ENCODE results near the gene NRCAM.
A peak's percentile ranks its signal among the peaks of the same experiment; 100 is the strongest.

Gene NRCAM

DNA sequence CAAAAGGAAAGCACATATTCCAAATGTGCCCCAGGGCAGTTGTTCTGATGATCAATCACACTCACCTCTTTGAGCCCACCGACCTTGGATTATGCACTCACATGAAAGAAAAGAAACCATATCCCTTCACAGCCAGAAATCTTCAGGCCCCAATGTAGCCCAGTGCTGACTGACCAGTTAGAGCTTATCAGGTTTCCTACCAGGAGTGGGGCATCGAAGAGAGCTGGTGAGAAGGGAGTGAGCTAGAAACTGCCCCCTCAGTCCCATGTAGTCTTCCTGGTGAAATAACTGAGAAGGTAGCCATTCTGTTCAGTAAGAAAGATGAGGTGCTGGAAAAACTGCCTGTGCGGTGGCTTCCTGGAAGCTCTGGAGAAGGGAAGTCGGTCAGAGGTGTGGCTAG, 32.2 kb downstream of the NRCAM start:
- DNase-seq (ENCODE audit: low read depth in 2 of 2), result no peak

DNA sequence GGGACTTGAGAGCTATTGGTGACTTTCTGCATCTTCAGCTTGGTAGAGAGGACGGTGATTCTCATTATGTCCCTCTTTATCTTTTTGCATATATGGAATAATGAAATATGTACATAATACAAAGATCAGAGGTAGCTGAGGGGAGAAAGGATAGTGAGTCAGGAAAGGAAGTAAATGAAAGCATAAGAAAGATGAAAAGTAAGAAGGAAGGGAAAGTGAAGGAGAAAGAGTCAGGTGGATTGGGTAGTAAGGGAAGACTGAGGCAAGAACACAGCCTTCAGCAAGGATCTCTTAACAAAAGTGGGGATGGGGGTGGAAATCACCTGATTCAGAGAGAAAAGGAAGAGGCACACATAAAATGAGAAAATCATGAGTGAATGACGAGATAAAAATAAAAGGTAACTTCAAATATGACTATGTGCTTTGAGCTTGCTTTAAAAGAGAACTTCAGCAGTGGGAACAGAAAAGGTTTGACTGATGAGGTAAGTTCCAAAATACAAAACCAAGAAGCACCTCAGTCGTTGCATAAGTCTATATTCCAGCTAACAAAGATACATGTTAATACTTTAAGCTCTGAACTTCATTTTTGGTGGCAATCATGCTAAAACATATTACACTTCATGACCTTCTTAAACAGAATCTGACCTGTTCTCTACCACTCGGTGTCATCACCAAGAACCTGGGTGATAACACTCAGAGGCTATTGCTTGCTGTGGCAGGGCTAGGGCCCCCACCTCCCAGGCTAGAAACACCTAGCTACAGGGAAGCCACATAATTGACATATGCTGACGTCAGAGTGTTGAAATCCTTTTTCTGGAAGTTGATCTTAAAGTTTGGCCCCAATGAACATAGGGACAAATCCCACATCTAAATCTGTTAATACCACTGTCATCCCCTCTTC, 32.9 kb downstream of the NRCAM start:
- DNase-seq (ENCODE audit: low read depth in 2 of 2), result no peak

DNA sequence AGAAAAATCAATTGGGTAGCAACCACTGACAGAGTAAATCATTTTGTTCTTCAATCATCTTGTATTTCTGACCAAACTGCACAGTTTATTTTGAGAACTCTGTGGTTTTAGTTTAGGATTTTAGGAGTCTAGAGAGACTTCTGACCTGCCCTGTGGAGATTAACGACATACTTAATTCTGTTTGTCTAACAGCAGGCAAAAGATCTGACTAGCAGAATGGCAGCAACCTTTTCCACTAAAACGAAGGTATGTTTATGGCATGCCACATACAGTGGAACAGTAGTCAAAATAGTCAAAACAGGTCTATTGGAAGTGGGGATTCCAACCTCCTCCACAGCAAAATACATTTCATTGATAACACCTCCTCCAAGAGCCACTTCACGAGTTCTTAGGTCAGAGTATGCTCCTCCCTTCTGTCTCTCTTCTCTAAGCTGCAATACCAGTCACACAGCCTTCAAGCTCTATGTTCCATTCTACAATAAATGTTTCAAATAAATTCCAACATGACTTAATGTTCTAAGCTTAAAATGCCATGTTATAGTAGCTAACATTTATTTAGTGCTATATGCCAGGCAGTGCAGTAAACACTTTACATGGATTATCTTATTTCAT, 34.4 kb downstream of the NRCAM start:
- DNase-seq (ENCODE audit: low read depth in 2 of 2), result no peak

DNA sequence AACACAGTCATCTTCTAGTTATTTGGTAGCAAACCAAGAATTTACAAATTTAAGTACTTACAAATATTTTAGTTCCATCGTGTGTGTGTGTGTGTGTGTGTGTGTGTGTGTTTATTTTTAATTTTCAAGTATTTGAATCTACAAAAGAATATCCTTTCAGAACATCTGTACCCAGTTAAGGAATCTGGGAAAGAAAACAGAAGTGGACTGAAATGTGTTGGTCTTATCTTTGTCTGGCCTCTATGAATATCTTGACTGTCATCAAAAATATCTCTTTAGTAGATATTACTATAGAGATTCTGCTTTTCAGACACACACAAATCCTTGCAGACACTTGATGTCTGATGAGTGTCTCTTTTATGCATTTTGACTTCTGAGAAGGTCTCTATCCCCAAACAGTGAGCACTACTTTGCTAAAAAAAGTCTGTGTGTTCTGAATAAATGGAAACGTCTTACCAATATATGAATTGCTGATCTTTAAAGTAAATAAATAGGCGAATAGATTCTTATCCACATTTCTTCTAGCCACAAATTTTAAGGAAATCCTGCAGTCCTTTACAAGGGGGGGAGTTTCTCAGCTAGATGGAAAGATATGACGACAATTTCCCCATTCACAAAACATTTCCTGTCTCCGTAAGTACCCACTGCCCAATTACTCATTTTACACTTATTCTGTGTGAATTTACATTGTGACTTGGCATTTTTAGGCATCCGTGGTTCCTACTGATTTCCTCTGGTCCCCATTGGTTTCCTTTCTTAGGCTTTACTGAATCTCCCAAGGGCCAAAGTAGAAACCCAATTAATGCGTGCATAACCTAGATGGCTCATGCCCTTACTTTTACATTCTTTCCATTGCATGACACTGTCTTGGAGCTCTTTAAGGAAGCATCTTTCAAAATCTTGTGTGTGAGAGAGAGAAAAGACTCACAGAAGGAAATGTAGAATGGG, 36.0 kb downstream of the NRCAM start:
- no peak for DNase-seq (ENCODE audit: low read depth in 2 of 2)

DNA sequence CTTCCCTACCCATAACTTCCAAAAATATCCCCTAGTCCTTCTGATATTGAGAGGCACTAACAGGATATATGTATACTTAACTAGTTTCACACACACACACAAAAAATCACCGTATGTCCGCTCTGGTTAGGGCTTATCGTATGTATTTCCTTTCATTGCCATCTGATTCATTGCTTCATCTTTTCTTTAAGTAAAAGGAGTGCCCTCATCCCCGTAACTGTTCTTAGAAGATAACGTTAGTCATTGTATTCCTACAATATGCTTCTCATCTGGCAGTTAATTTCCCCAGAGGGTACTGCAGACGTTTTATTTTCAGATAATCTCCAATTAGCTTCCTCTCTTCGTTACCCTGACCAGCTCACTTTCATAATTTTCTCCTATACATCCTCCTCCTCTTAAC, 37.3 kb downstream of the NRCAM start:
- DNase-seq (ENCODE audit: low read depth in 2 of 2), result no peak

DNA sequence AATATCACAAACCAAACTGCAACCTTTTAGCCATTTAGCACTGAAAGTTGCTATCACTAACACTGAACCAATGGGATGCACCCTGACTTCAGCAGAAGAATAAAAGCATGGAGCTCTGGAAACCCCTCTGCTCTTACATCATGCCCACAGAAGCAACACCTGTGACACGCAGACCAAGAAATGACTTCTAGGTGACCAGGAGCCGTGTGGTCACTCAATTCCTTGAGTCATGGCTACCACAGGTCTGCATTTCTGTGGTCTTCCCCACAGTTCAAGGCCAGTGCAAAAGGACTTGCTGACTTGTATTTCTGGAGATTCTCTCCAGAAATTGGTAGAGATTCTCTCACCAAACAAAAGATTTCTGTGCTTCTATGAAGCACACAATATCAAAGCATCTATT, 38.3 kb downstream of the NRCAM start:
- DNase-seq (ENCODE audit: low read depth in 2 of 2), result no peak

DNA sequence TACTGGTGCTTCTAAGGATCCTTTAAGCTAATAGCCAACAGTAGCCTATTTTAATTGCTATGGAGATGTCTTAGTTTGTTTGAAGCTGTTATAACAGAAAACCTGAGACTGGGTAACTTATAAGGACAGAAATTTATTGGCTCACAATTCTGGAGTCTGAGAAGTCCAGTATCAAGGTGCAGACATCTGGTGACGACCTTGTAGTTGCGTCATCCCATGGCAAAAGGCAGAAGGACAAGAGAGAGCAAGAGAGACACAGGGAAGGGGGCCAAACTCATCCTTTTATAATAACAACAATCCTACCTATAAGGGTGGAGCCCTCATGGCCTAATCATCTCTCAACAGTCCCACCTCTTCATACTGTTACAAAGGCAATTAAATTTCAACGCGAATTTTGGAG, 39.1 kb downstream of the NRCAM start:
- DNase-seq (ENCODE audit: low read depth in 2 of 2), result no peak

DNA sequence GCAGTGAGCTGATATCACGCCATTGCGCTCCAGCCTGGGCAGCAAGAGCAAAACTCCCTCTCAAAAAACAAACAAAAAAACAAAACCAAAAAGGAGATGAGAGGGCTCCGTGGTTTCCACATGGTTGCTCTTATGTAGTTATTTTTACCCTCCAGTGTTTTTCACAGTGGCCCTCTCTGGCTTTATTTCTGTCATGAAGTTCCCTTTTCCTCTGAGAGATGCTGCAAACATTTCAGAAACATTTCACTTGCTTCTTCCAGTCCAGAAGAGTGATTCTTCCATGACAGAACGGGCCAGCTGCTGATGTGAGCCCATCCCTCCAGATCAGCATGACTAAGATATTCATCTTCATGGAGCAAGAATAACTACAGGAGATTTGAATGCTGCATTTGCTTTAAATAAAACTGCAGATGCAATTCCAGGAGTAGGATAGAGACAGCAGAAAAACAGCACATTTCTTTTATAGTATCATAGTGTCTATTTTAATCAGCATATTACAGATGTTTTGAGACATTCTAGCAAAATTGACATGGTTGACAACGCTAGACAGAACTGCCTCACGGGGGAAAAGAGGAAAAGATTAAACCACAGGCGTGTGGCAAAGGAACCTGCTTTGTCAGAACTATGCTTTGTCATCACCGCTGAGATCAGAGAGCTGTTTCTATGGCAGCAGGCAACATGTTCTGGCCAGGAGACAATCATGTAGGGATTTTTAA, 40.3 kb downstream of the NRCAM start:
- peak; percentile 20 to 26 for DNase-seq (ENCODE audit: low read depth in 2 of 2)

DNA sequence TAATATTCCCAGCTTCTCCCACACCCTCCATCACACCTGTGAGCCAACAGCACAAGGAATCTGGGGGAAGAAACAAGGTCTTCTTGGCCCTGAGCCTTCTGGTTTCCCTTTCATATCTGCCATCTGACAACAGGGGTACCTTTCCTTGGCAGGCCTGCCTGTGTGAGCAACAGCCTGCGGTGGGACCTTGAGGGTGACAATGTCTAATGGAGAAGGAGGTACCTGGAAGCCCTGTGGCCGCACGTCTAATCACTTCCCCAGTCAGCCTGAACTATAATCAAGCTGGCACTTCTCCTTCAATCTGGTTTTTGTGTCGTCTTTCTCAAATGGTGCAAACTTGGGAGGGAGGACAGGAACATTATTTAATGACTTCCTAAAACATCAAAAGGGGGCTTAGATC, 41.2 kb downstream of the NRCAM start:
- DNase-seq (ENCODE audit: low read depth in 2 of 2), result no peak

DNA sequence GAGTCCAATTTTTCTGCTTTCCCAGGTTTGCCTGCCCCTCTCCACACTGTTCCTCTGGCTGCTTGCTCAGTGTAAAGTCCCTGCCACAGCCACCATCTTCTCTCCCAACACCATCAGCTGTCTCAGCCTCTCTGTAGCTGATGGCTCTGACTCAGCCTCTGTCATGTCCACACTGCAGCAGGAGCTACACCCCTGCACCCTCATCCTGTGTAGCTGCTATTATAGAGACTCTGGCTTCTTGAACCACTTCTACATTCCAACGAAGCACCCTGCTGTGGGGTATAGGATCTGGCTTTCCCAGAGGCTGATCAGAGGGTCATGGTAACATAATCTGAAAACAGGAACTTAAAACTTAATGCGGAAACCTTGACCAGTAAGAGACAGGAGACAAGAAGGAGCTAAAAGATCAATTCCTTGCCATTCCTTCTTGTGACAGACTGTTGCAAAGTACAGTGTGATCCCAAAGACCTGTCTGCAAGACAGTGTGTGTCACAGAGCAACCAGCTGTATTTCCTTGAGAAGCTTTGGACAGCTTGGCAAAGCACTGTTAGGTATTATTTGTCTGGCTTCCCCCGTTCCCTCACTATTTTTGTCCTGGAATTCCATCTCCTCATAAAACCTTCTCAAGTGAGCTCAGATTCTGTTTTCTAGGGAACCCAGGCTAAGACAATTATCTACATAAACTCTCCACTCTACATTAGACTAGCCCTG, 42.3 kb downstream of the NRCAM start:
- no peak for DNase-seq (ENCODE audit: low read depth in 2 of 2)

DNA sequence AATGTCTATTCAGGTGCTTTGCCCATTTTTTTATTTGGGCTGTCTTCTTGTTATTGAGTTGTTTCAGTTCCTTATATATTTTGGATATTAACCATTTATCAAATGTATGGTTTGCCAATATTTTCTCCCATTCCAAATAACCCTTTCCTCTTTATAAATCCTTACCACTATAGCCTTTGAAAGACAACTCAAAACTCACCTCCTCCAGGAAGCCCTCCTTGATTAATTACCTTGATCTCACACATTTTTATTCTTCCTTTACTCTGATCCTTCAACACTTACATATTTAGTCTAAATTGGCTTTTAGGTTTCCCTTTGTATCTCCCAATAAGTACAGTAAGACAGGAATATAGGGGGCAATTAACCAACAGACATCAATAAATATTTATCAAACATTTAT, 42.9 kb downstream of the NRCAM start:
- no peak for DNase-seq (ENCODE audit: low read depth in 2 of 2)

DNA sequence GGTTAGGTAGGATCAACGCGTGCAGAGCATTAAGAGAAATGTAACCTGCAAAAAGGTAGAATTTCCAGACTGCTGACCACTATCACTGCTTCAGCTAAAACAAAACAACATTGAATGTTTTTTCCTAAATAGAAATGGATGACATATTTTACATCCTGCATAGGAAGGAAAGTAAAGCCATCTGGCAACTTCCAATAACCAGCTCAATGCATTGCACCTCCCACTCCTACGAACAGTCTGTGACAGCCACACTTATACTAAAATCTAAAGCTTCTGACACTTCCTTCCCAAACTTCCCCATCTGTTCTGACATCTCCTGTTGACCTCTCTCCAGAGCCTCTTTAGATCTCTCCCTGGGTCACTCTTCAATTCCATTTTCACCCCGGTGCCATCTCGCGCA, 47.1 kb downstream of the NRCAM start:
- DNase-seq (ENCODE audit: low read depth in 2 of 2), result no peak

DNA sequence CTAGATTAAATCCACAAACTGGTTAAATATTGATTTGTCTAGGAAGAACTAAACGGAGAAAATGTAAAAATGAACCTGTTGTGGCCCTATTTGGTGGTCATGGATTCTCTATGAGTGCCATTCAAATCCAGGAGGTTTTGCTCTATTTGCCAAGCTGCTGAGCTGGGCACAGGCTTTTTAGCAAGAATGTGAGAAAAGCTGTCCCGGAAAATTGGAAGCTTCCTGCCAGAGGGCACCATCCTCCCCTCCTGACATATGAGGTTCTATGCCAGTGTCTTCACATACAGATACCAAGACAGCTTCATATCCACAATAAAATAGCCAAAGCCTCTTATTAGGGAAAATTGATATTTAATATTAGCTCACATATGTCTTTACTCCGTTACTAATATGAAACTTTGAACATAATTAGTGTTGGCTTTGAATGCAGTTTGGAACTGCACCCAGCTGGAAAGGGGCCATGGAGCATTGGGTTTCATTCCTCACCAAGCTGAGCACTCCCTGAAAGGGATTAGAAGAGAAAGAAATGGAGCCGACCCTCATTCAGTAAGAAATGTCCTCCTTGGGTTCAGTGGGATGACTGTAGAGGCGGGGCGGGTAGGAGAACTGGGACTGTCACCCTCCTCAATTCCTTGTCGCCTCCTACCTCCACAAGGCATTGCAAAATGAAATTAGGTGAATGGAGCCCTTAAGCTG, 47.8 kb downstream of the NRCAM start:
- no peak for DNase-seq (ENCODE audit: low read depth in 2 of 2)

DNA sequence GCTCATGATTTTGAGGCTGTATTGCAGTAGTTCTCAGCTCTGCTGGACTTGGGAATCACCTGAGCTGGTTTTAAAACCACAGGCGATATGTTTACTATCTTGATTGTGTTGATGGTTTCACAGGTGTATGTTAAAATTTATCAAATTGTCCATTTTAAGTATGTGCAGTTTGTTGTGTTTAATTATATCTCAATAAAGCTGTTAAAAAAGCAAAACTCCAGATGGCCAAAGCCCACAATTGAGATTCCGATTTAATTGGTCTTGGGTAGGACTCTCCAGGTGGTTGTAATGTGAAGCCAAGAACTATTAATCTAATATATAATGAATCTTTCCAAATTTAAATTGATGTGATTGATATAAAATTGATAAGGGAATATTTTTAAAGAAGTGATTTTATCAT, 48.6 kb downstream of the NRCAM start:
- DNase-seq (ENCODE audit: low read depth in 2 of 2), result no peak

DNA sequence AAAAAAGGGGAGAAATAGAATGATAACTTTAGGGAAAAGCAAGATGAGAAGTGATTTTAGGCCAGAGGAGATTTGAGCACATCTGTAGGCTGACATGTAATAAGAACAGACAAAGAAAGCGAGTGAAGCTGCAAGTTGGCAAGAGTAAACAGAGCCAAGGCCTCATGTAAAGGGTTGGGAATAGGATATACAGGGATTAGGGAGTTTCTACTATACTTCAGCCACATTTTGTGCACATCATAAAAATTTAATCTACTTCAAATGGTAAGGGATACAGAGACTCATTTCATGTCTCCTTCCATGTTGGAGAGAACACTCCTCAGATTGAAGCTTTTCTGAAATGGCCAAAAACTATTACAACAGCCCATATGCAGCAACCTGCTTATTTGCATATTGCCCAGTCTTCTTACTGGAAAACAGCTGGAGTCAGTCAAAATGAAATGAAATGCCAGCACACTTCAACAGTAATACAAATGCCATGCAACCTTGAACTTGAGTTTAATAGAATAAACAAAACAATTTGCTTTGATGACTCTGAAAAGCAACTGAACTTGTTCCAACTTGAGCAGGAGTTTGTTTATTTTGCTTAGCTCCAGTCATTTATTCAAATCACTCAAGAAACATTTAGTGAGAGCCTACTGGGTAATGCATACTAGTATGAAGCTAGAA, 49.9 kb downstream of the NRCAM start:
- DNase-seq (ENCODE audit: low read depth in 2 of 2), result no peak

DNA sequence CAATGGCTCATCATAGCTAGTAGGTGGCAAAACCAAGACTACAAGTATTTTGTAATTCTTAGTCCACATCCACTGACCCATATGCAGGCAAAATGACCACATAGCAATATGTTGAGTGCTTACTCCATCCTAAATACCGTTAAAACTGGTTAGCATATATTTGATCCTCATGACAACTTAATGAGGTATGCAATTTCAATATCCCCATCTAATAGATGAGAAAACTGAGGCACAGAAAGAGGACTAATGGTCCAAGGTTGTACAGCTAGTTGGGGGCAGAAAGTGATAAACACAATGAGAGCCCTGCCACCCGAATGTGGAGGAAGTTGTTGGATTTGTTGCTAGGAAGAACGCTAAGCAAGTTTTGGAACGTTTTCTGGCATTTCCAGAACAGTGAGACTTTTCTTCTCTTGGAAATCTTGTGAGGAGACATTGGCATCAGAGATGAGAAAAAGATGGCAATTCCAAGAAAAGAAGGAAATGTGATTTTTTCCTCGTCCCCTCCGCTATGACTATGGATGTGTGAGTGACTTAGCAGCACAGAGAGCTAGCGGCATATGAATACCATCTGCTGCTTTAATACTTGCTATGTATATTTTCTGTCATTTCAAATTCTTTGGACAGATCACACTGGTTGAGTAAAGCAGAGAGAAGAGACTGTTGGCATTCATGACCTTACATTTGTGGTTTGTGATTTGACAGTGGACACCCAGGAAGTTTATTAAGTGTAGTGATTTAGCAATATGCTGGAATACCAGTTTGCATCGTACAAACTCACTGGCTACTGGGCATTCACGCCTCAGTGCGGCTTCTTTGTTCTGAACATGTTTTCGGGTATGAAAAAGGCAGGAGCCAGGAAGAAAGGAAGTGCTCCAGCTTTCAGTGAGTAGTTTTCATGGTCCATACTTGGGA, 51.5 kb downstream of the NRCAM start:
- no peak for DNase-seq (ENCODE audit: low read depth in 2 of 2)

DNA sequence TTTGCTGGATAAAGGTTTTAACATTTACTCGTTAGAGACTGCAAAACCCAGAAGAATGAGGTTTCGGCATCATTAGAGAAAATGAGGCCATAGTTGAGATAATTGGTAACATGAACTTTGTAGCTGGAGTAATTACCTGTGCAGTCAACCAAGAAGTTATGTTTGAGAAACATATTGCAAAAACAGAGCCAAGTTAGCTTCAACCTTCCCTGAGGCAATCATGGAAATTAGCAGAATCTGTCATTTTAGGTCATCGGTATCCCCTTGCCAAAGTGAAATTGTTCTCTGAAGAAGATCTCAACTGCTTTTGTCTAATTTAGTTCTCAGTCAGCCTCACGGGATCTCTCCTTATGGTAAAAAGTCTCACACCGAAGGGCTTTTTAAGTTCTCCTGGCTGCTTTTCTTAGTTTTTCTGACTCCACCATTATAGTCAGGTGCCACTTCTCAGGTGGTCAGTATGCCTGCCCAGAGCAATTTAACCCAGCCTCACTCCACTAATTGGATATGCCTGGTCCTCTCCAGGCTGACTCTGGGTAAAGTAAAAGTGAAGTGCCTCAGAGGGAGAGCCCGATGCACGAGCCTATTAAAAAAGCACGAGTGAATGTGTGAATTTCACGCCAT, 52.5 kb downstream of the NRCAM start:
- no peak for DNase-seq (ENCODE audit: low read depth in 2 of 2)

DNA sequence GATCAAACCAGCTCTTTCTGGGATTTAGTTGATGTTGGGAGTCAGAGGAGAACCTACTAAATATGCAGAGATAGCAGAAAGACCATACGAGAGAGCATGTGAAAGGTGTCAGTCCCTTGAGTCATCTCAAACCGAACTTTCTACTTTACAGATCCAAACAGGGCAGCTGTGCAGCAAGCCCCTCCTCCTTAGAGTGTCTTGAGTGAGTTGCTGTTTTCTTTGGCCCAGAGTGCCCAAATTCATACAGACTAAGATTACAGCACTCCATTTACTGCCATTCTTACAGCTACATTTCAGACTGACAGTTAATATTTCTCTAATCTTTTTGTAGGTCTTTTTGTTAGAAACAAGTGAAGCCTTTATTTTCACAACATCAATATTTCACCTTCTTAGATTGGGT, 53.4 kb downstream of the NRCAM start:
- no peak for DNase-seq (ENCODE audit: low read depth in 2 of 2)

All from stimulated activated CD8-positive, alpha-beta memory T cell treated with anti-CD3 and anti-CD28 coated beads, Interleukin-15, amount 100 ng/mL, for 48 hours (primary cell).